Caco-2 (cell line): ENCODE results near the gene PAFAH2. TPM values are rescaled to one million over a fixed set of nuclear protein-coding genes. Genes with fewer than 3 reads are reported as not detected.
"Not testable (repeated sequence)": the region's sequence is repeated elsewhere in the genome, so short reads cannot be mapped to it uniquely, and the experiment has no call there.

ENCODE experiments used
- BruUV-seq: library from RNA; stranded (reverse); fragments of 400-500 nt; replicated peaks from 2 replicates; lab custom pipeline; 2021; lab: Mats Ljungman, UMichigan
- CTCF ChIA-PET: fragments of 300-600 bp; sonication (Branson Sonifier 250); formaldehyde crosslinking; loops from one replicate; lab custom pipeline; 2022; ENCODE audit warnings: antibody characterized with exemption; lab: Charles Lee
- POLR2A ChIA-PET: fragments of 300-600 bp; sonication (Branson Sonifier 250); formaldehyde crosslinking; loops from one replicate; lab custom pipeline; 2022; ENCODE audit warnings: antibody characterized with exemption; lab: Charles Lee
- DNase-seq, 2 experiments: peaks; one replicate each; pipeline versions ENCODE4 v3.0.0 to v3.0.0-alpha.2; 2020 to 2022
- H3K27me3 ChIP-seq: replicated peaks from 2 replicates; pipeline ENCODE4 v1.6.0; 2011; ENCODE audit warnings: low read length; ENCODE audit not compliant: control insufficient read depth, insufficient read depth
- H3K36me3 ChIP-seq: 2 replicates; pipeline ENCODE4 v1.5.1; 2011; ENCODE audit warnings: low read length; ENCODE audit not compliant: control insufficient read depth, insufficient read depth
- H3K4me1 ChIP-seq: fragments of 250-450 bp; sonication (Bioruptor Pico); 2 replicates; pipeline ENCODE4 v1.5.1; 2020; ENCODE audit warnings: mild to moderate bottlenecking
- H3K4me3 ChIP-seq: 2 replicates; pipeline ENCODE4 v1.5.1; 2011; ENCODE audit warnings: low read depth, mild to moderate bottlenecking, control low read depth, low read length
- H3K9me3 ChIP-seq: fragments of 250-450 bp; sonication (Bioruptor Pico); 2 replicates; pipeline ENCODE4 v1.5.1; 2020; ENCODE audit warnings: mild to moderate bottlenecking, moderate library complexity
- H3K27ac Mint-ChIP-seq: one replicate; pipeline ENCODE4 v1.8.0; 2022; ENCODE audit warnings: mixed read lengths; ENCODE audit not compliant: unreplicated experiment
- H3K27me3 Mint-ChIP-seq: one replicate; pipeline ENCODE4 v1.8.0; 2022; ENCODE audit warnings: mixed read lengths; ENCODE audit not compliant: insufficient read depth, unreplicated experiment
- H3K36me3 Mint-ChIP-seq: one replicate; pipeline ENCODE4 v1.8.0; 2022; ENCODE audit warnings: mild to moderate bottlenecking, mixed read lengths; ENCODE audit not compliant: insufficient read depth, unreplicated experiment
- H3K4me1 Mint-ChIP-seq: one replicate; pipeline ENCODE4 v1.8.0; 2022; ENCODE audit warnings: low read depth, mixed read lengths; ENCODE audit not compliant: unreplicated experiment
- H3K4me3 Mint-ChIP-seq: one replicate; pipeline ENCODE4 v1.8.0; 2022; ENCODE audit warnings: mild to moderate bottlenecking, moderate library complexity, mixed read lengths; ENCODE audit not compliant: unreplicated experiment
- H3K9me3 Mint-ChIP-seq: one replicate; pipeline ENCODE4 v1.8.0; 2022; ENCODE audit warnings: mixed read lengths; ENCODE audit not compliant: unreplicated experiment
- intact Hi-C: fragments of 100-400 bp; cut with micrococcal nuclease; formaldehyde crosslinking; loops from one replicate; pipeline ENCODE4 v1.10.0; 2022; ENCODE audit not compliant: unreplicated experiment
- total RNA-seq: library from RNA; stranded (reverse); gene quantifications from 2 replicates; pipeline ENCODE4 v1.2.3, GENCODE V29; 2022
- TF ChIP-seq, protein P1 (sequence below), 2 experiments: fragments of 200-600 bp in 1 of 2; IDR thresholded peaks; 1 replicate in 1 of 2; 2 replicates in 1 of 2; pipeline versions ENCODE4 v1.5.1 to v1.8.0; 2011 to 2022; ENCODE audit warnings: antibody characterized with exemption in 1 of 2, control low read depth in 1 of 2, inconsistent platforms in 1 of 2, low read depth in 1 of 2, low read length in 1 of 2, mild to moderate bottlenecking in 1 of 2, moderate library complexity in 1 of 2; ENCODE audit not compliant: insufficient read depth in 1 of 2, severe bottlenecking in 1 of 2, unreplicated experiment in 1 of 2

PAFAH2 gene
- total RNA-seq, 1 experiment from 2014 or later = 8.0 TPM

DNA sequence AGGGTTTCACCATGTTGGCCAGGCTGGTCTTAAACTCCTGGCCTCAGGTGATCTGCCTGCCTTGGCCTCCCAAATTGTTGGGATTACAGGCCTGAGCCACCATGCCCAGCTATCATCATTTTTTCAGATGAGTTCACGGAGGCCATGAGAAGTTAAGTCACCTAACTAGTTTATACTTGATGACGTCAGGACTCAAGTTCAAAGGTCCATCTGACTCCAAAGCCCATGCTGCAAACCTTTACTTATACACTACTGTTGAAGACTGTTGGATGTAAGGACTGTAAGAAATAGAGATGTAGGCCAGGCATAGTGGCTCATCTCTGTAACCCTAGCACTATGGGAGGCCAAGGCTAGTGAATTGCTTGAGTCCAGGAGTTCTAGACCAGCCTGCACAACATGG, 50.8 kb downstream of the PAFAH2 start:
- intact Hi-C loops = loop anchor here (10.0 kb wide), 2 partner anchors 48 to 732 kb away; partner anchors contain the start of gene PAFAH2

DNA sequence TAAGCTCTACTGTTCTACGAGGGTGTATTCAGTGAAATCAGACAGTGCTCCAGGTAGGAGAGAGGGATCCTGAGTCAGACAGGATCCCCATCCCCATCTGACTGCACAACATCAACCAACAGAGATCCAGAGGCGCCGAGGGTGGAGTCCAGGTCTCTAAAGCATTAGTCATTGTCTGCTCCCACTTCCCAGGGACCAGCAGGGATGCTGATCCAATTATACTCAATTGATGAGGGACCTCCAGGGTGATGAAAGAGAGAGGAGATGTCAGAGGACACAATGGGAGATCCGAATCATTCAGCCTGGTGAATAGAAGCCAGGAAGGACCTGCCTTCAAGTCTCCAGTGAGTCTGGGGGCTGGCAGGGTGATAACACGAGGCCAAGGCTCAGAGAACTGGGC, 52.1 kb downstream of the PAFAH2 start:
- CTCF ChIA-PET = interaction anchor here (1.7 kb wide), 1 partner anchor 50 kb away, joined by 8 read pairs; no protein-coding TSS in a partner anchor
- H3K36me3 Mint-ChIP-seq = no peaks in the 10 kb centered on the region
- Histone ChIP-seq H3K9me3 (0 out of 2 replicates have a peak, but pooled peaks cover 4% of the 10 kb centered on the region), H3K27me3 (no peaks in the 10 kb centered on the region), H3K36me3 (no peaks in the 10 kb centered on the region), H3K4me1 (peaks cover 4% of the 10 kb centered on the region; the same call in 1 of the 2 replicates), H3K4me3 (no peak overlapping the region)
- BruUV-seq = no TSS peak
- POLR2A ChIA-PET = no interaction called here
- H3K9me3 Mint-ChIP-seq = peaks cover 24% of the 10 kb centered on the region
- intact Hi-C loops = loop anchor here (10.0 kb wide), 2 partner anchors 49 to 731 kb away; partner anchors contain the start of gene PAFAH2
- no peaks in the 10 kb centered on the region for H3K27me3 Mint-ChIP-seq
- no peak overlapping the region for H3K27ac Mint-ChIP-seq
- H3K4me3 Mint-ChIP-seq = no peak overlapping the region
- TF ChIP-seq, protein P1, sequence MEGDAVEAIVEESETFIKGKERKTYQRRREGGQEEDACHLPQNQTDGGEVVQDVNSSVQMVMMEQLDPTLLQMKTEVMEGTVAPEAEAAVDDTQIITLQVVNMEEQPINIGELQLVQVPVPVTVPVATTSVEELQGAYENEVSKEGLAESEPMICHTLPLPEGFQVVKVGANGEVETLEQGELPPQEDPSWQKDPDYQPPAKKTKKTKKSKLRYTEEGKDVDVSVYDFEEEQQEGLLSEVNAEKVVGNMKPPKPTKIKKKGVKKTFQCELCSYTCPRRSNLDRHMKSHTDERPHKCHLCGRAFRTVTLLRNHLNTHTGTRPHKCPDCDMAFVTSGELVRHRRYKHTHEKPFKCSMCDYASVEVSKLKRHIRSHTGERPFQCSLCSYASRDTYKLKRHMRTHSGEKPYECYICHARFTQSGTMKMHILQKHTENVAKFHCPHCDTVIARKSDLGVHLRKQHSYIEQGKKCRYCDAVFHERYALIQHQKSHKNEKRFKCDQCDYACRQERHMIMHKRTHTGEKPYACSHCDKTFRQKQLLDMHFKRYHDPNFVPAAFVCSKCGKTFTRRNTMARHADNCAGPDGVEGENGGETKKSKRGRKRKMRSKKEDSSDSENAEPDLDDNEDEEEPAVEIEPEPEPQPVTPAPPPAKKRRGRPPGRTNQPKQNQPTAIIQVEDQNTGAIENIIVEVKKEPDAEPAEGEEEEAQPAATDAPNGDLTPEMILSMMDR (IDR thresholded peaks at IDR 0.05; ENCODE audit: insufficient read depth in 1 of 2, low read depth in 1 of 2, low read length in 1 of 2, severe bottlenecking in 1 of 2, unreplicated experiment in 1 of 2) = no peak
- DNase-seq = no peak
- H3K4me1 Mint-ChIP-seq = no peaks in the 10 kb centered on the region

More for the DNA sequence above, 50.8 kb downstream of the PAFAH2 start:
- ChIA-PET CTCF (no interaction called here), POLR2A (no interaction called here)
- no TSS peak for BruUV-seq
- no peaks in the 10 kb centered on the region for H3K4me1 Mint-ChIP-seq
- no peak overlapping the region for H3K4me3 Mint-ChIP-seq
- Histone ChIP-seq H3K4me1 (peaks cover 4% of the 10 kb centered on the region; the same call in 1 of the 2 replicates), H3K36me3 (no peaks in the 10 kb centered on the region), H3K4me3 (no peak overlapping the region), H3K27me3 (no peaks in the 10 kb centered on the region), H3K9me3 (0 out of 2 replicates have a peak, but pooled peaks cover 4% of the 10 kb centered on the region)
- H3K27me3 Mint-ChIP-seq = no peaks in the 10 kb centered on the region
- no peak for DNase-seq
- H3K36me3 Mint-ChIP-seq = no peaks in the 10 kb centered on the region
- H3K9me3 Mint-ChIP-seq = peaks cover 23% of the 10 kb centered on the region
- H3K27ac Mint-ChIP-seq = no peak overlapping the region
- TF ChIP-seq, protein P1 (IDR thresholded peaks at IDR 0.05; ENCODE audit: insufficient read depth in 1 of 2, low read depth in 1 of 2, low read length in 1 of 2, severe bottlenecking in 1 of 2, unreplicated experiment in 1 of 2) = no peak

DNA sequence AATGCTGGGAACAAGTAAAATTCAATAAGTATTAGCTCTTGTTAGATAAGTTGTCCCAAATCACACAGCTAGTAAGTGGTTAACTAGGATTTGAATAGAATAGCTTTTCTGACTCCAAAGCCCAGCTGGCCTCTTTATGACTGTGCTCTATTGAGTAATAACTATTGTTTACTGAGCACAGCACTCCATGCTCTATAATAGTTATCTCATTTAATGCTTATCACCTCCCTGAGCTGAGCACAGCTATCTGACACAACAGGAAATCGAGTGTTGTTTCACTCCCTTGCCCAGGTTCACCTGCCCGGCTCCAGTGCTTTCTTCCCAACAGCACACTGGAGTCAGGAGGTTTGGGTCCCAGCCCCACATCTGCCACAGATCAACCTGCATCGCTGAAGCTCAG, 52.9 kb downstream of the PAFAH2 start:
- no peak overlapping the region for H3K4me3 ChIP-seq
- TF ChIP-seq, protein P1 (IDR thresholded peaks at IDR 0.05; ENCODE audit: insufficient read depth in 1 of 2, low read depth in 1 of 2, low read length in 1 of 2, severe bottlenecking in 1 of 2, unreplicated experiment in 1 of 2) = no peak
- no TSS peak for BruUV-seq
- peaks cover 24% of the 10 kb centered on the region for H3K9me3 Mint-ChIP-seq
- H3K4me1 Mint-ChIP-seq = no peaks in the 10 kb centered on the region
- ChIA-PET CTCF (interaction anchor here (0.6 to 1.7 kb wide), 2 partner anchors 49 to 57 kb away, joined by 3 to 8 read pairs; no protein-coding TSS in a partner anchor), POLR2A (interaction anchor here (0.5 kb wide), 1 partner anchor 406 kb away, joined by 4 read pairs; no protein-coding TSS in a partner anchor)
- peaks cover 4% of the 10 kb centered on the region; the same call in 1 of the 2 replicates for H3K4me1 ChIP-seq
- H3K36me3 Mint-ChIP-seq = no peaks in the 10 kb centered on the region
- 0 out of 2 replicates have a peak, but pooled peaks cover 4% of the 10 kb centered on the region for H3K9me3 ChIP-seq
- no peaks in the 10 kb centered on the region for H3K27me3 ChIP-seq
- DNase-seq = peak in 1 of 2 experiments; percentile 15
- H3K36me3 ChIP-seq = no peaks in the 10 kb centered on the region
- H3K27ac Mint-ChIP-seq = no peak overlapping the region
- H3K4me3 Mint-ChIP-seq = no peak overlapping the region
- no peaks in the 10 kb centered on the region for H3K27me3 Mint-ChIP-seq
- intact Hi-C loops = loop anchor here (10.0 kb wide), 2 partner anchors 50 to 730 kb away; partner anchors contain the start of gene PAFAH2

DNA sequence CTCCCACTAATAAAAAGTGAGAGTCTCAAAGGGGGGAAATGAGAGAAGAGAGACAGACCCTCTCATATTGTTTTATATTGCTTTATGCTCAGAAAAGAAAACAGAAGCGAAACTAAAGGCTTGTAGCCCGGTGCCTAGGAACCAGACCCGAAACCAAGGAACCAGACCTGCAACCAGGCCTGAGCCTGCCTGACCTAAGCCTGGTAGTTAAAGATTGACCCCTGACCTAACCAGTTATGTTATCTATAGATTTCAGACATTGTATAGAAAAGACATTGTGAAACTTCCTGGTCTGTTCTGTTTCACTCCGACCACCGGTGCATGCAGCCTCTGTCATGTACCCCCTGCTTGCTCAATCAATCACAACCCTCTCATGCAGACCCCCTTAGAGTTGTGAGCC, 54.4 kb downstream of the PAFAH2 start:
- H3K9me3 ChIP-seq, H3K36me3 Mint-ChIP-seq, POLR2A ChIA-PET, H3K27ac Mint-ChIP-seq, CTCF ChIA-PET, H3K36me3 ChIP-seq, H3K4me3 ChIP-seq, DNase-seq, H3K4me1 ChIP-seq, H3K4me3 Mint-ChIP-seq, H3K4me1 Mint-ChIP-seq, H3K27me3 Mint-ChIP-seq, H3K27me3 ChIP-seq, BruUV-seq: not testable (repeated sequence)
- peaks cover 24% of the 10 kb centered on the region for H3K9me3 Mint-ChIP-seq
- intact Hi-C loops = loop anchor here (10.0 kb wide), 2 partner anchors 51 to 729 kb away; partner anchors contain the start of gene PAFAH2
